ENCODE measurements around the gene KAT2B. TPM values are rescaled to one million over a fixed set of nuclear protein-coding genes. Genes with fewer than 3 reads are reported as not detected.

Gene KAT2B
- 16.7 and 17.5 TPM in 2 replicates for polyA plus RNA-seq (2013)

DNA sequence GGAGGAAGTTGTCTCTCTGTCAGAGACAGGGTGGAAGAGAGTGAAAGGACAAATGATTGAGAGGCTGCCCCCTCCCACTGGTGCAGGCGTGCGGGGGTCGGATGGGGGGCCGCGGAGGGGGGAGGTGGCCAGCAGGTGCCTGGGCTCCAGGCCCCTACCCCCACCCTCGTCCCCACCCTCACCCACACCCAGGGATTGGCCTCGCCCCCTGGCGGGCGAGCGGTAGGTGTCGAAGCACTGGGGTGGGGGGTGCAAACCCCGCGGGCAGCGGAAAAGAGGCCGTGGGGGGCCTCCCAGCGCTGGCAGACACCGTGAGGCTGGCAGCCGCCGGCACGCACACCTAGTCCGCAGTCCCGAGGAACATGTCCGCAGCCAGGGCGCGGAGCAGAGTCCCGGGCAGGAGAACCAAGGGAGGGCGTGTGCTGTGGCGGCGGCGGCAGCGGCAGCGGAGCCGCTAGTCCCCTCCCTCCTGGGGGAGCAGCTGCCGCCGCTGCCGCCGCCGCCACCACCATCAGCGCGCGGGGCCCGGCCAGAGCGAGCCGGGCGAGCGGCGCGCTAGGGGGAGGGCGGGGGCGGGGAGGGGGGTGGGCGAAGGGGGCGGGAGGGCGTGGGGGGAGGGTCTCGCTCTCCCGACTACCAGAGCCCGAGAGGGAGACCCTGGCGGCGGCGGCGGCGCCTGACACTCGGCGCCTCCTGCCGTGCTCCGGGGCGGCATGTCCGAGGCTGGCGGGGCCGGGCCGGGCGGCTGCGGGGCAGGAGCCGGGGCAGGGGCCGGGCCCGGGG, at the start of gene KAT2B:
Gene KAT2B, plus strand, starts transcription at position 682 of the 783 bp plus-strand sequence. Its CDS starts 32 bp downstream, at position 714.
- H3K4me2 ChIP-seq (ENCODE audit: low read length), result peak within 1 kb of the TSS; percentile 99
- peak within 1 kb of the TSS; percentile 85 for H2BK120ac ChIP-seq (ENCODE audit: insufficient read depth, low read length, poor library complexity)
- peak within 1 kb of the TSS; percentile 61 for H2BK5ac ChIP-seq (ENCODE audit: low read depth, low read length, poor library complexity)
- WGBS (ENCODE audit: extremely low coverage, insufficient coverage, insufficient read length), result no CpG with 5 or more reads among the region's 75 CpGs
- peak; percentile 59 to 74 for DNase-seq
- H3K9me3 ChIP-seq (ENCODE audit: insufficient read depth, low read depth, low read length), result no peaks in the 10 kb centered on the region
- peak within 1 kb of the TSS; percentile 73 for H3K9ac ChIP-seq (ENCODE audit: low read length)
- H4K8ac ChIP-seq (ENCODE audit: low read depth, low read length), result peak within 1 kb of the TSS; percentile 37
- H3K23ac ChIP-seq (ENCODE audit: low read length), result no peak within 1 kb of the TSS
- no peak within 1 kb of the TSS for H3K4ac ChIP-seq (ENCODE audit: low read depth, low read length)
- peaks cover 2% of the 10 kb centered on the region for H3K79me2 ChIP-seq (ENCODE audit: control insufficient read depth, insufficient read depth, low read length, poor library complexity)
- H3K18ac ChIP-seq (ENCODE audit: low read length), result peak within 1 kb of the TSS; percentile 18
- peak within 1 kb of the TSS; percentile 52 for H2AFZ ChIP-seq (ENCODE audit: insufficient read depth, low read length, poor library complexity)
- H4K91ac ChIP-seq (ENCODE audit: low read depth, low read length), result peak within 1 kb of the TSS; percentile 82
- peaks cover 10% of the 10 kb centered on the region for H3K79me1 ChIP-seq (ENCODE audit: low read length)
- peak within 1 kb of the TSS; percentile 65 for H2BK12ac ChIP-seq (ENCODE audit: low read length)
- peak within 1 kb of the TSS; percentile 64 for H3K14ac ChIP-seq (ENCODE audit: low read length)
- H3K27ac ChIP-seq (ENCODE audit: low read depth, low read length), result peak within 1 kb of the TSS; percentile 93
- no peak within 1 kb of the TSS for H2AK5ac ChIP-seq (ENCODE audit: low read length)
- no peaks in the 10 kb centered on the region for H3K27me3 ChIP-seq (ENCODE audit: insufficient read depth, low read length)
- peak within 1 kb of the TSS; percentile 5 for H4K12ac ChIP-seq (ENCODE audit: low read depth, low read length)
- H3K36me3 ChIP-seq (ENCODE audit: control insufficient read depth in 1 of 2, insufficient read depth in 2 of 2, low read length in 2 of 2), result no peaks in the 10 kb centered on the region
- peak within 1 kb of the TSS; percentile 95 for H3K4me3 ChIP-seq (ENCODE audit: low read depth, low read length)
- H3K4me1 ChIP-seq (ENCODE audit: control insufficient read depth in 1 of 2, insufficient read depth in 2 of 2, low read length in 2 of 2), result peaks cover 2 to 6% of the 10 kb centered on the region in 2 experiments

DNA sequence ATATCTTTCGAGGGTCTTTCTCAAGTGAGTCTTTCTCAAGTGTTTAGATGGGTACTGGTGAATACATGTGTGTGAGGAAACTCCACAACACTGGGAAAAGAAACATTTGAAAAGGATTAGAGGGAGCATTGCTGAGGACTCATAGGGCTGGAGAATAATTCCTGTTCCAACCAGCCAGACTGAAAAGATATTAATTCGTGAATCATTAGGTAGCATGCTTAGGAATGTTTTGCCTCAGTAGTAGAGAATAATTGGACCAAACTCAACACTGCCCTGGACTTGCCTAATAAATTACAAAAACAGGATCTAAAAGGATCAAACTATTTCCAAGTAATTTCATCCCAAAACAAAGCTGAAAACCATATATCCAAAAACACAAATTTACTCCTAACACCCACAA, 45.5 kb upstream of the KAT2B start:
- Histone ChIP-seq H3K9me3 (ENCODE audit: insufficient read depth, low read depth, low read length) (no peaks in the 10 kb centered on the region), H3K79me1 (ENCODE audit: low read length) (no peaks in the 10 kb centered on the region), H3K79me2 (ENCODE audit: control insufficient read depth, insufficient read depth, low read length, poor library complexity) (no peaks in the 10 kb centered on the region), H4K91ac (ENCODE audit: low read depth, low read length) (no peak overlapping the region), H3K23ac (ENCODE audit: low read length) (no peak overlapping the region), H3K27ac (ENCODE audit: low read depth, low read length) (no peak overlapping the region), H3K36me3 (ENCODE audit: control insufficient read depth in 1 of 2, insufficient read depth in 2 of 2, low read length in 2 of 2) (no peaks in the 10 kb centered on the region), H2BK12ac (ENCODE audit: low read length) (no peak overlapping the region), H3K4me1 (ENCODE audit: control insufficient read depth in 1 of 2, insufficient read depth in 2 of 2, low read length in 2 of 2) (no peaks in the 10 kb centered on the region), H3K4me2 (ENCODE audit: low read length) (no peak overlapping the region), H2AK5ac (ENCODE audit: low read length) (no peak overlapping the region), H3K4me3 (ENCODE audit: low read depth, low read length) (no peak overlapping the region), H3K14ac (ENCODE audit: low read length) (no peak overlapping the region), H2AFZ (ENCODE audit: insufficient read depth, low read length, poor library complexity) (no peak overlapping the region), H4K8ac (ENCODE audit: low read depth, low read length) (no peak overlapping the region), H3K4ac (ENCODE audit: low read depth, low read length) (no peak overlapping the region), H2BK5ac (ENCODE audit: low read depth, low read length, poor library complexity) (no peak overlapping the region), H3K18ac (ENCODE audit: low read length) (no peak overlapping the region), H4K12ac (ENCODE audit: low read depth, low read length) (no peak overlapping the region), H3K27me3 (ENCODE audit: insufficient read depth, low read length) (no peaks in the 10 kb centered on the region), H3K9ac (ENCODE audit: low read length) (no peak overlapping the region), H2BK120ac (ENCODE audit: insufficient read depth, low read length, poor library complexity) (no peak overlapping the region)
- no CpG with 5 or more reads among the region's 2 CpGs for WGBS (ENCODE audit: extremely low coverage, insufficient coverage, insufficient read length)
- DNase-seq, result no peak

DNA sequence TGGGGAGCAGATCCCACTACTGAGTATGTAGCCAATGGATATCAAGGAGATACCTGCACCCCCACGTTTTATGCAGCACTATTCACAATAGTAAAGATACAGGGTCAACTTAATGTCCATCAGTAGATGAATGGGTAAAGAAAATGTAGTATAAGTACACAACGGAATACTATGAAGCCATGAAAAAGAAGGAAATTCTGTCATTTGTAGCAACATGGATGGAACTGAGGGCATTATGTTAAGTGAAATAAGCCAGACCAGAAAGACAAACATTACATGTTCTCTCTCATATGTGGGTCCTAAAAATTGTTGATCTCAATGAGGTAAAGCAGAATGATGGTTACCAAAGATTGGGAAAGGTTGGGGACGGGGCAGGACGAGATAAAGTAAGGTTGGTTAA, 42.7 kb upstream of the KAT2B start:
- Histone ChIP-seq H3K79me1 (ENCODE audit: low read length) (no peaks in the 10 kb centered on the region), H3K36me3 (ENCODE audit: control insufficient read depth in 1 of 2, insufficient read depth in 2 of 2, low read length in 2 of 2) (no peaks in the 10 kb centered on the region), H2BK5ac (ENCODE audit: low read depth, low read length, poor library complexity) (no peak overlapping the region), H3K18ac (ENCODE audit: low read length) (no peak overlapping the region), H4K91ac (ENCODE audit: low read depth, low read length) (no peak overlapping the region), H3K27ac (ENCODE audit: low read depth, low read length) (no peak overlapping the region), H2AK5ac (ENCODE audit: low read length) (no peak overlapping the region), H3K4ac (ENCODE audit: low read depth, low read length) (no peak overlapping the region), H3K9me3 (ENCODE audit: insufficient read depth, low read depth, low read length) (no peaks in the 10 kb centered on the region), H3K4me1 (ENCODE audit: control insufficient read depth in 1 of 2, insufficient read depth in 2 of 2, low read length in 2 of 2) (no peaks in the 10 kb centered on the region), H2AFZ (ENCODE audit: insufficient read depth, low read length, poor library complexity) (no peak overlapping the region), H4K12ac (ENCODE audit: low read depth, low read length) (no peak overlapping the region), H3K23ac (ENCODE audit: low read length) (no peak overlapping the region), H3K79me2 (ENCODE audit: control insufficient read depth, insufficient read depth, low read length, poor library complexity) (no peaks in the 10 kb centered on the region), H2BK120ac (ENCODE audit: insufficient read depth, low read length, poor library complexity) (no peak overlapping the region), H4K8ac (ENCODE audit: low read depth, low read length) (no peak overlapping the region), H3K4me3 (ENCODE audit: low read depth, low read length) (no peak overlapping the region), H3K27me3 (ENCODE audit: insufficient read depth, low read length) (no peaks in the 10 kb centered on the region), H3K4me2 (ENCODE audit: low read length) (no peak overlapping the region), H3K9ac (ENCODE audit: low read length) (no peak overlapping the region), H3K14ac (ENCODE audit: low read length) (no peak overlapping the region), H2BK12ac (ENCODE audit: low read length) (no peak overlapping the region)
- DNase-seq, result no peak
- WGBS (ENCODE audit: extremely low coverage, insufficient coverage, insufficient read length), result no CpG with 5 or more reads among the region's 4 CpGs

DNA sequence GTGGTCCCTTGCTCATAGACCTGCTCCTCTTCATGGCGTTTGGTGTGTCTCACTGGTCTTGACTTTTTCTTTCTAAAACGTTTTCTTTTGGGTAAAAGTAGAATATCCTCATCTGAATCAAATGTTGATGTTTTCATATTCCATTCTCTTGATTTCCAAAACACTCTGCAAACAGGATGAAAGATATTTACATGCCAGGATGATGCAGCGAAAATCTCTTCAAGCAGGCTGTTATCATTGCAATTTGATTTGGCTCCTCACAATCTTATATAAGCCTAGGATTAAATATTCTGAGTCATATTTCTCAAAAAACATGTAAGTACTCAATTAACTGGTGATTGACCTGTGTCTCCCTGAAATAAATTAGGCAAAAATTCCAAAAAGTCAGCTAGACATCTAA, 38.3 kb upstream of the KAT2B start:
- Histone ChIP-seq H3K27ac (ENCODE audit: low read depth, low read length) (no peak overlapping the region), H3K9ac (ENCODE audit: low read length) (no peak overlapping the region), H3K79me1 (ENCODE audit: low read length) (no peaks in the 10 kb centered on the region), H3K18ac (ENCODE audit: low read length) (no peak overlapping the region), H2BK120ac (ENCODE audit: insufficient read depth, low read length, poor library complexity) (no peak overlapping the region), H3K4me1 (ENCODE audit: control insufficient read depth in 1 of 2, insufficient read depth in 2 of 2, low read length in 2 of 2) (no peaks in the 10 kb centered on the region), H3K27me3 (ENCODE audit: insufficient read depth, low read length) (no peaks in the 10 kb centered on the region), H3K4me3 (ENCODE audit: low read depth, low read length) (no peak overlapping the region), H4K8ac (ENCODE audit: low read depth, low read length) (no peak overlapping the region), H4K91ac (ENCODE audit: low read depth, low read length) (no peak overlapping the region), H2BK12ac (ENCODE audit: low read length) (no peak overlapping the region), H3K36me3 (ENCODE audit: control insufficient read depth in 1 of 2, insufficient read depth in 2 of 2, low read length in 2 of 2) (no peaks in the 10 kb centered on the region), H3K14ac (ENCODE audit: low read length) (no peak overlapping the region), H2AK5ac (ENCODE audit: low read length) (no peak overlapping the region), H2AFZ (ENCODE audit: insufficient read depth, low read length, poor library complexity) (no peak overlapping the region), H2BK5ac (ENCODE audit: low read depth, low read length, poor library complexity) (no peak overlapping the region), H3K9me3 (ENCODE audit: insufficient read depth, low read depth, low read length) (no peaks in the 10 kb centered on the region), H3K79me2 (ENCODE audit: control insufficient read depth, insufficient read depth, low read length, poor library complexity) (no peaks in the 10 kb centered on the region), H4K12ac (ENCODE audit: low read depth, low read length) (no peak overlapping the region), H3K4ac (ENCODE audit: low read depth, low read length) (no peak overlapping the region), H3K23ac (ENCODE audit: low read length) (no peak overlapping the region), H3K4me2 (ENCODE audit: low read length) (no peak overlapping the region)
- DNase-seq, result no peak
- WGBS (ENCODE audit: extremely low coverage, insufficient coverage, insufficient read length), result no CpG with 5 or more reads among the region's 3 CpGs
